Fibroblast of mammary gland (primary cell): Measurements from ENCODE around the gene GRID2.

Source experiments
- DNase-seq: peaks from one replicate; pipeline ENCODE4 v3.0.0-alpha.2; 2010; ENCODE audit warnings: low read depth
- H3K4me3 ChIP-seq: 2 replicates; pipeline ENCODE4 v1.5.1; 2011; ENCODE audit warnings: low read depth, mild to moderate bottlenecking, low read length, moderate library complexity; ENCODE audit not compliant: control insufficient read depth
- TF ChIP-seq, protein P1 (sequence below): conservative IDR thresholded peaks from 2 replicates; pipeline ENCODE4 v1.5.1; 2011; ENCODE audit warnings: low read depth, low read length, inconsistent platforms; ENCODE audit not compliant: control insufficient read depth, insufficient read depth

The GRID2 gene

DNA sequence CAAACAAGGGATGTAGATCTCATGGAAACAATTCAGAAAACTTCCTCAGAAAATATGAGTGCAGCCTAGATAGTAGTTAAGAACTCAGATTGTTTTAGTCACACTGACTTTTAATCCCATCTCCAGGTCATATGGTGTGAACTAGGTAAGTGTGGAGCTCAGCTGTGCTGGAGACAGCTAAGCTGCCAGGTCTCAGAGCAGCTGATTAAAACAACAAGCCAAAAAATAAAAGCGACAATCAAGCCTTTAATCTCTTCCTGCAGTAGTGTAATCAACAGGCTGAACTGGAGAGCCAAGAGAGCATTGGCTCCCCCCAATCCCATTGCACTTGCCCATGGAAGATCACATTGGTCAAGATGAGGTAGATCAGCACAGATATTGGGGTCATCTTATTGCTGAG, 1426.5 kb downstream of the GRID2 start:
- no peak overlapping the region for H3K4me3 ChIP-seq
- TF ChIP-seq, protein P1, sequence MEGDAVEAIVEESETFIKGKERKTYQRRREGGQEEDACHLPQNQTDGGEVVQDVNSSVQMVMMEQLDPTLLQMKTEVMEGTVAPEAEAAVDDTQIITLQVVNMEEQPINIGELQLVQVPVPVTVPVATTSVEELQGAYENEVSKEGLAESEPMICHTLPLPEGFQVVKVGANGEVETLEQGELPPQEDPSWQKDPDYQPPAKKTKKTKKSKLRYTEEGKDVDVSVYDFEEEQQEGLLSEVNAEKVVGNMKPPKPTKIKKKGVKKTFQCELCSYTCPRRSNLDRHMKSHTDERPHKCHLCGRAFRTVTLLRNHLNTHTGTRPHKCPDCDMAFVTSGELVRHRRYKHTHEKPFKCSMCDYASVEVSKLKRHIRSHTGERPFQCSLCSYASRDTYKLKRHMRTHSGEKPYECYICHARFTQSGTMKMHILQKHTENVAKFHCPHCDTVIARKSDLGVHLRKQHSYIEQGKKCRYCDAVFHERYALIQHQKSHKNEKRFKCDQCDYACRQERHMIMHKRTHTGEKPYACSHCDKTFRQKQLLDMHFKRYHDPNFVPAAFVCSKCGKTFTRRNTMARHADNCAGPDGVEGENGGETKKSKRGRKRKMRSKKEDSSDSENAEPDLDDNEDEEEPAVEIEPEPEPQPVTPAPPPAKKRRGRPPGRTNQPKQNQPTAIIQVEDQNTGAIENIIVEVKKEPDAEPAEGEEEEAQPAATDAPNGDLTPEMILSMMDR = no peak
- DNase-seq = no peak

- TF ChIP-seq, protein P1 = no peak
- DNase-seq = no peak
- no peak overlapping the region for H3K4me3 ChIP-seq
These were observed 1427.0 kb downstream of the GRID2 start for GRCh38 chr4:93730760-93731159.

DNA sequence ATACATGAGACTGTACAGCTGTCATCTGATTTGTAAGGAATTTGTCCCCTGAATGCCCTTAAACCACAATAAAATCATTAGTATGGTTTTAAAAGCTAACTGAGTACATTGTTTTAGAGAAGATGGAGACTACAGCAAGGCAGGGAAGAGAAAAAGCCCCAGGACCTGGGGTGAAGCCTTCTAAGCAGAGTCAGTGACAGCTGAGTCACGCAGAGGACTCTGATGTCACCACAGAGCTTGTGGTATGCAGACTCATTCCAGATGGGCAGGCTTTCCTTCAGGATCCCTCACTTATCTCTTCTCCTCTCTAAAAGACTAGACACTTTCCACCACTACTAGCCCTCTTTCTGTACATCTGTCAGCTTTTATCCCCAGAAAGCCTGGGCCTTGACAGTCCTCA, 1427.7 kb downstream of the GRID2 start:
- DNase-seq = no peak
- no peak overlapping the region for H3K4me3 ChIP-seq
- TF ChIP-seq, protein P1 = no peak

DNA sequence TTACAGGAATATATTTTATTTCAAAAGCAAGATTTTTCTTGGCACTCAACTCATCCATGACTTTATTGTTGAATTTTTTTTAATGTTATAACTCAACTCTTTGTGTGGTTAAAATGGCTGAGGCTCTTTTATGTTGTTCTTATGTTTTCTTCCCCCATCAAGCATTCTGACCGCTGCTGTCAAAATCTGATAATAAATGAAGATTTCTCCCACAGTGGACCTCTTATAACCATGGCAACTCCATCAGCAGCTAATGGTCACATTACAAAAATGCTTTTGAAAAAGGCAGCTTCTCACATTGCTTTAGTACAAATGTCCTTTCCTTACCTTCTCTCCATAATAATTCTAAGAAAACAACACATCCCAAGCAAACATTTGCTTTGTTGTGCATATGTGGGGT, 1428.7 kb downstream of the GRID2 start:
- TF ChIP-seq, protein P1 = no peak
- H3K4me3 ChIP-seq = no peak overlapping the region
- no peak for DNase-seq

DNA sequence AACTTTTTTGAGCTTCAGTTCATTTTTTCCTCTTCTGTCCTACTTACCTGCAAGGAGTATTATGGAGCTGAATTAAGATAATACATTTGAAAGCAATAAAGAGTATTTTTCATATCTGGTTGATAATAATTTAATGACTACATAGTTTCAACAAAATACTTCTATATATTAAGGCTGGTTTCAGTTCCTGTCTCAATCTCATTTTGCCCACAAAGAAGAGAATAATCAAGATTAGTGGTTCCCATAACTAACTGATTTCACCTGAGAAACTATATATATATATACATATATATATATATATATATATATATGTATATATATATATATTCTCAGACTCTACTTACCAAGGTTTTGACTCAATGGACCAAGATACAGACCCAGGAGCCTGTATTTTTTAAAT, 1437.1 kb downstream of the GRID2 start:
- no peak overlapping the region for H3K4me3 ChIP-seq
- DNase-seq = no peak
- TF ChIP-seq, protein P1 = no peak

DNA sequence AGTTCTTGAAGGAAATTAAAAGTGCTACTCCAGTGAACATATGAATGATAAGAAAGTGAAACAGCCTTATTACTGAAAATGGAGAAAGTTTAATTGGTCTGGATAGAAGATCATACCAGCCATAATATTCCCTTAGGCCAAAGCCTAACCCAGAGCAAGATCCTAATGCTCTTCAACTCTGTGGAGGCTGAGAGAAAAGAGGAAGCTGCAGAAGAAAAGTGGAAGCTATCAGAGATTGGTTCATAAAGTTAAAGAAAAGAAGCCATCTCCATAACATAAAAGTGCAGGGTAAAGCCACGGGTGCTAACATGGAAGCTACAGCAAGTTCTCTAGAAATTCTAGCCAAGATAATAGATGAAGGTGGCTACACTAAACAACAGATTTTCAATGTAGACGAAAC, 1439.3 kb downstream of the GRID2 start:
- no peak for DNase-seq
- TF ChIP-seq, protein P1 = no peak
- no peak overlapping the region for H3K4me3 ChIP-seq

- TF ChIP-seq, protein P1 = no peak
- no peak for DNase-seq
- H3K4me3 ChIP-seq = no peak overlapping the region
These were observed 1439.9 kb downstream of the GRID2 start for GRCh38 chr4:93743635-93744034.
